ENCODE results near the gene C1orf226.

DNA sequence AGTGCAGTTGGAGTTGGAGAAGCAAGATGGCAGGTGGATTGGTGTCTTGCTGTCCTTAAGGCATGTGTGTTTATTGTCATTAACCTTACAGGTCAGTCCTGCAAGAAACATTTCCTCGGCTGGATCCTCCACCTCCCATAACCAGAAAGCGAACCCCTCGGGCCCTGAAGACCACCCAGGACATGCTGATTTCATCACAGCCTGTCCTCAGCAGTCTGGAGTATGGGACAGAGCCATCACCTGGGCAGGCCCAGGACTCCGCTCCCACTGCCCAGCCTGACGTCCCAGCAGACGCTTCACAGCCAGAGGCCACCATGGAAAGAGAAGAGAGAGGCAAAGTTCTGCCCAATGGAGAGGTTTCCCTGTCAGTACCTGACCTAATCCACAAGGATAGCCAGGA lies 1.6 kb downstream of the C1orf226 start:
- no peak for TF ChIP-seq CTCF (conservative IDR thresholded peaks at IDR 0.05)
- TF ChIP-seq ZFX (IDR thresholded peaks at IDR 0.05): no peak

Data from C4-2B (cell line).